PC-3 (cell line): ENCODE results near the gene TIMP4. TPM values are rescaled to one million over a fixed set of nuclear protein-coding genes. Genes with fewer than 3 reads are reported as not detected.

Source experiments
- ATAC-seq: fragments of 200-7000 bp; cut with Tn5 transposase; 2 replicates; pipeline ENCODE4 v1.9.1; 2020; ENCODE audit warnings: mild to moderate bottlenecking, moderate library complexity
- Bru-seq: library from RNA; stranded (reverse); fragments of 400-500 nt; gene quantifications from one replicate; lab custom pipeline; 2021; lab: Mats Ljungman, UMichigan
- BruChase-seq, 2 experiments: library from RNA; stranded (reverse); fragments of 400-500 nt; gene quantifications; one replicate each; lab custom pipeline; 2021; lab: Mats Ljungman, UMichigan
- BruUV-seq: library from RNA; stranded (reverse); fragments of 400-500 nt; replicated peaks from 2 replicates; lab custom pipeline; 2021; lab: Mats Ljungman, UMichigan
- CTCF ChIA-PET: fragments of 300-600 bp; sonication (Branson Sonifier 250); formaldehyde crosslinking; loops from one replicate; lab custom pipeline; 2022; ENCODE audit warnings: antibody characterized with exemption; lab: Charles Lee
- POLR2A ChIA-PET: fragments of 300-600 bp; sonication (Branson Sonifier 250); formaldehyde crosslinking; loops from one replicate; lab custom pipeline; 2022; ENCODE audit warnings: antibody characterized with exemption; ENCODE audit not compliant: unreplicated experiment; lab: Charles Lee
- DNase-seq: peaks from one replicate; pipeline ENCODE4 v3.0.0-alpha.2; 2015
- H2AFZ ChIP-seq: fragments of 300-600 bp; sonication (generic); 2 replicates; pipeline ENCODE4 v1.6.0; 2016; ENCODE audit warnings: antibody characterized with exemption, low read length
- H3F3A ChIP-seq: fragments of 300-600 bp; sonication (generic); one replicate; pipeline ENCODE4 v1.6.0; 2017; ENCODE audit warnings: antibody characterized with exemption, low read length, control low read depth, mild to moderate bottlenecking; ENCODE audit not compliant: unreplicated experiment
- H3K27ac ChIP-seq: fragments of 300-600 bp; sonication (generic); 2 replicates; pipeline ENCODE4 v1.5.1; 2016; ENCODE audit warnings: mild to moderate bottlenecking, low read length
- H3K27me3 ChIP-seq: fragments of 300-600 bp; sonication (generic); 2 replicates; pipeline ENCODE4 v1.6.1; 2016; ENCODE audit warnings: low read length, mixed read lengths
- H3K36me3 ChIP-seq: fragments of 300-600 bp; sonication (generic); 2 replicates; pipeline ENCODE4 v1.6.1; 2016; ENCODE audit warnings: low read depth, mixed run types, low read length, mixed read lengths
- H3K4me1 ChIP-seq: fragments of 300-600 bp; sonication (generic); 2 replicates; pipeline ENCODE4 v1.5.1; 2016; ENCODE audit warnings: low read length; ENCODE audit not compliant: insufficient read depth
- H3K4me2 ChIP-seq: fragments of 300-600 bp; sonication (generic); 2 replicates; pipeline ENCODE4 v1.6.0; 2016; ENCODE audit warnings: low read length
- H3K4me3 ChIP-seq: fragments of 300-600 bp; sonication (generic); 2 replicates; pipeline ENCODE4 v1.5.1; 2016; ENCODE audit warnings: mild to moderate bottlenecking, low read length, mixed read lengths
- H3K79me2 ChIP-seq: fragments of 300-600 bp; sonication (generic); 2 replicates; pipeline ENCODE4 v1.6.1; 2017; ENCODE audit warnings: low read length, mixed read lengths
- H3K9ac ChIP-seq: fragments of 300-600 bp; sonication (generic); 2 replicates; pipeline ENCODE4 v1.6.0; 2016; ENCODE audit warnings: mild to moderate bottlenecking, low read length
- H3K9me2 ChIP-seq: fragments of 300-600 bp; sonication (generic); replicated peaks from 2 replicates; pipeline ENCODE4 v1.6.1; 2016; ENCODE audit warnings: mixed run types, low read length, mixed read lengths
- H3K9me3 ChIP-seq: fragments of 300-600 bp; sonication (generic); 2 replicates; pipeline ENCODE4 v1.6.1; 2016; ENCODE audit warnings: low read length, mixed read lengths
- H4K20me1 ChIP-seq: fragments of 300-600 bp; sonication (generic); 2 replicates; pipeline ENCODE4 v1.6.1; 2016; ENCODE audit warnings: low read length, mixed read lengths
- EZH2 ChIP-seq: fragments of 300-600 bp; sonication (generic); IDR thresholded peaks from one replicate; pipeline ENCODE4 v1.6.1; 2017; ENCODE audit warnings: antibody characterized with exemption, mild to moderate bottlenecking, low read length; ENCODE audit not compliant: unreplicated experiment
- EZH2phosphoT487 ChIP-seq: fragments of 300-600 bp; sonication (generic); IDR thresholded peaks from 2 replicates; pipeline ENCODE4 v1.6.1; 2018; ENCODE audit warnings: mild to moderate bottlenecking, antibody characterized with exemption, low read length, borderline replicate concordance
- intact Hi-C: fragments of 100-400 bp; cut with micrococcal nuclease; formaldehyde crosslinking; loops from 2 replicates; pipeline ENCODE4 v1.9.0; 2023
- long read RNA-seq: library from polyadenylated mRNA; unstranded; transcript quantifications from one replicate; pipeline ENCODE4 v2.0.0, GENCODE V29; 2021; ENCODE audit not compliant: unreplicated experiment
- total RNA-seq: library from RNA; depleted of rRNA; stranded (reverse); fragments of >200 nt; gene quantifications from 2 replicates; pipeline ENCODE4 v1.2.3, GENCODE V29; 2014; rRNA removed
- TF ChIP-seq, protein P1 (sequence below): fragments of 300-600 bp; sonication (generic); conservative IDR thresholded peaks from 2 replicates; pipeline ENCODE4 v1.5.1; 2017; ENCODE audit warnings: antibody characterized with exemption, low read depth, mild to moderate bottlenecking, low read length

The TIMP4 gene
- total RNA-seq (7.3 and 7.6 TPM in 2 replicates), Bru-seq, nascent RNA (percentile 21 among the genes with signal in this experiment), BruChase-seq, experiment 1, labeled RNA remaining after a 6-hour chase (percentile 24 among the genes with signal in this experiment), BruChase-seq, experiment 2, labeled RNA remaining after a 2-hour chase (percentile 16 among the genes with signal in this experiment)
- long read RNA-seq, partial matches to known transcripts = 0 of 2 reads
- long read RNA-seq, other reads (novel, unspliced or antisense) = 0 of 2 reads

DNA sequence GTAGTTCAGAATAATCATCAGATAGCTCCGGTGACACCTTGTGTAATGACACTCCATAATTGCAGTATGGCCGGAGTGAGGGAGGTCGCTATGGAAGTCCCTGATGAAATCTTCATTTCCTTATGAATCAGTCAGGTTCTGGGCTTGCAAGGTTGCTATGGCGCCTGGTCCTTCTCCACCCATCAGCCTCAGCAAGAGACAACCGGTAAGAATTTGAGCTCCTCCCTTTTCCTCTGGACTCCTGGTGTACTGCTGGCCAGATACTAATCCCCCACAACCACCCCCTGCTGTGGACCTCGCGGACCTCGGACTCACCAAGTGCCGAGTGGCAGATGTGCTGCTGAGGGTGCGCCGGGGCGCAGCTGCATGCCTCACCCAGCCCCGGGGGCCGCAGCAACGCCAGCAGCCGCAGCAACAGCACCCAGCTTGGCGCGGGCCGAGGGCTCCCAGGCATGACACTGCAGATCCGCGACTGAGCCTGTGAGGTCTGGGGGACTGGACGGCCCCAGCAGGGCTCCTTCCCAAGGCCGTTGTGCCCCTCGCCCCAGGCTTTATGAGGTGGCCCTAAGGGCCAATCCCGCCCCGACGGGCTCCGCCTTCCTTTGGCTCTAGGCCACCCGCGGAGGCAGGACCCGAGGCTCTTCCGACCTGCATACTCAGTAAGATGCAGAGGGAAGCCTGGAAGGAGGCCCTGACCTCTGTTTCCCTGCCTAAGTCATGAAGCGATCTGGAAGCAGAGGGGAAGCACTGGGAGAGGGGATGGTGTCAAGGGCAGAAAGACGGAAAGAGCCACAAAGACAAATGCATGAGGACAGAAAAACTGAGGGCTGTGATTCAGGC, at the start of gene TIMP4:
TSS of gene TIMP4 (minus strand) at position 526 of the 840 bp plus-strand sequence. CDS start at position 454, 72 bp downstream.
- ChIA-PET CTCF (no interaction called here), POLR2A (no interaction called here)
- peak within 1 kb of the TSS; percentile 70 for H2AFZ ChIP-seq
- H3K9ac ChIP-seq = no peak within 1 kb of the TSS
- peak within 1 kb of the TSS; percentile 61 for H3K4me3 ChIP-seq
- H3K4me2 ChIP-seq = peak within 1 kb of the TSS; percentile 68
- intact Hi-C loops = no loop called here
- H3K36me3 ChIP-seq = no peaks in the 10 kb centered on the region
- no peaks in the 10 kb centered on the region for H3K79me2 ChIP-seq
- no peaks in the 10 kb centered on the region for H3K27me3 ChIP-seq
- no peaks in the 10 kb centered on the region for H3K9me3 ChIP-seq
- H3K9me2 ChIP-seq = no peaks in the 10 kb centered on the region
- H3F3A ChIP-seq = no peaks in the 10 kb centered on the region
- peak; percentile 27 for DNase-seq
- H3K4me1 ChIP-seq = peaks cover 30% of the 10 kb centered on the region
- no peak within 1 kb of the TSS for H3K27ac ChIP-seq
- no TSS peak for BruUV-seq
- TF ChIP-seq, protein P1, sequence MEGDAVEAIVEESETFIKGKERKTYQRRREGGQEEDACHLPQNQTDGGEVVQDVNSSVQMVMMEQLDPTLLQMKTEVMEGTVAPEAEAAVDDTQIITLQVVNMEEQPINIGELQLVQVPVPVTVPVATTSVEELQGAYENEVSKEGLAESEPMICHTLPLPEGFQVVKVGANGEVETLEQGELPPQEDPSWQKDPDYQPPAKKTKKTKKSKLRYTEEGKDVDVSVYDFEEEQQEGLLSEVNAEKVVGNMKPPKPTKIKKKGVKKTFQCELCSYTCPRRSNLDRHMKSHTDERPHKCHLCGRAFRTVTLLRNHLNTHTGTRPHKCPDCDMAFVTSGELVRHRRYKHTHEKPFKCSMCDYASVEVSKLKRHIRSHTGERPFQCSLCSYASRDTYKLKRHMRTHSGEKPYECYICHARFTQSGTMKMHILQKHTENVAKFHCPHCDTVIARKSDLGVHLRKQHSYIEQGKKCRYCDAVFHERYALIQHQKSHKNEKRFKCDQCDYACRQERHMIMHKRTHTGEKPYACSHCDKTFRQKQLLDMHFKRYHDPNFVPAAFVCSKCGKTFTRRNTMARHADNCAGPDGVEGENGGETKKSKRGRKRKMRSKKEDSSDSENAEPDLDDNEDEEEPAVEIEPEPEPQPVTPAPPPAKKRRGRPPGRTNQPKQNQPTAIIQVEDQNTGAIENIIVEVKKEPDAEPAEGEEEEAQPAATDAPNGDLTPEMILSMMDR = no peak
- TF ChIP-seq EZH2 = no peak
- no peak for TF ChIP-seq EZH2phosphoT487
- ATAC-seq = peak; percentile 29
- no peaks in the 10 kb centered on the region for H4K20me1 ChIP-seq

DNA sequence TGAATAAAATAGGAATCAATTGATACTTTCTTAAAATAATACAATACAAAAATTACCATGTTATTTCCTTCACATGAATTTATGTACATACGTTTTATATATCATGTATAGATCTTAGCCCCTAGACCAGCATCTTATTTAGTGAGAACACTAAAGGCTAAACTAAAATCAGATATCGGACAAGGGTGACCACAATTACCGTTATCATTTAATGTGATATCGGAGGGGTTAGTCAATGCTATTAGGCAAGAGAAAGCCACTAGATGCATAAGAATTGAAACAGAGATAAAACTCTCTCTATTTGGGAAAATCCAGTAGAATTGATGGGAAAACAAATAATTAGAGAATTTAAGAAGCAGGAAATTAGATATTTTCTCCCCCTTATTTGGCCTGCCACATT, 46.5 kb upstream of the TIMP4 start:
- POLR2A ChIA-PET = no interaction called here
- Histone ChIP-seq H3F3A (no peaks in the 10 kb centered on the region), H3K4me3 (no peak overlapping the region), H3K9ac (no peak overlapping the region), H4K20me1 (no peaks in the 10 kb centered on the region), H3K4me1 (no peaks in the 10 kb centered on the region), H3K36me3 (no peaks in the 10 kb centered on the region), H3K9me2 (no peaks in the 10 kb centered on the region), H2AFZ (no peak overlapping the region), H3K9me3 (no peaks in the 10 kb centered on the region), H3K27ac (no peak overlapping the region), H3K27me3 (no peaks in the 10 kb centered on the region), H3K4me2 (no peak overlapping the region), H3K79me2 (no peaks in the 10 kb centered on the region)
- intact Hi-C loops = no loop called here
- no TSS peak for BruUV-seq
- CTCF ChIA-PET = no interaction called here
- TF ChIP-seq EZH2 (no peak), EZH2phosphoT487 (no peak)
- TF ChIP-seq, protein P1 = no peak
- ATAC-seq (no peak), DNase-seq (no peak)
